LNCaP clone FGC (cell line): ENCODE data around the gene SMC4.
"Not testable (repeated sequence)": the region's sequence is repeated elsewhere in the genome, so short reads cannot be mapped to it uniquely, and the experiment has no call there.

ENCODE experiments used
- DNase-seq: peaks from one replicate; pipeline ENCODE4 v3.0.0-alpha.2; 2011; ENCODE audit warnings: low read depth
- H3K4me3 ChIP-seq: 2 replicates; pipeline ENCODE4 v1.5.1; 2011; ENCODE audit warnings: mild to moderate bottlenecking, low read depth, low read length, control low read depth
- TF ChIP-seq, protein P1 (sequence below): IDR thresholded peaks from 2 replicates; pipeline ENCODE4 v1.5.1; 2012; ENCODE audit warnings: mild to moderate bottlenecking; ENCODE audit not compliant: control insufficient read depth, insufficient read depth; ENCODE audit errors: extremely low read depth

The SMC4 gene

DNA sequence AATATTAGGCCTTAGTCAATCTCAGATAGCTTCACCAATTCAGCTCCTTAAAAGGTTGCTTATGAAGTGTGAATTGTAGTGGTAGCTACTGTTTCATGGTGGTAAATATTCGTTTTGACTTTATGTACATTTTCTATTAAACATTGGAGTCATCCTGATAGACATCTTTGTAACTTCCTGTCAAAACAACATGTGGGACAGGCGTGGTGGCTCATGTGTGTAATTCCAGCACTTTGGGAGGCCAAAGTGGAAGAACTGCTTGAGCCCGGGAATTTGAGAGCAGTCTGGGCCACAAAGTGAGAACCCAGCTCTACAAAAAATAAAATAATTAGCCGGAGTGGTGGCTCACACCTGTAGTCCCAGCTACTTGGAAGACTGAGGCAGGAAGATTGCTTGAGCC is 52.2 kb downstream of the SMC4 start:
- DNase-seq, result no peak
- no peak overlapping the region for H3K4me3 ChIP-seq
- TF ChIP-seq, protein P1, sequence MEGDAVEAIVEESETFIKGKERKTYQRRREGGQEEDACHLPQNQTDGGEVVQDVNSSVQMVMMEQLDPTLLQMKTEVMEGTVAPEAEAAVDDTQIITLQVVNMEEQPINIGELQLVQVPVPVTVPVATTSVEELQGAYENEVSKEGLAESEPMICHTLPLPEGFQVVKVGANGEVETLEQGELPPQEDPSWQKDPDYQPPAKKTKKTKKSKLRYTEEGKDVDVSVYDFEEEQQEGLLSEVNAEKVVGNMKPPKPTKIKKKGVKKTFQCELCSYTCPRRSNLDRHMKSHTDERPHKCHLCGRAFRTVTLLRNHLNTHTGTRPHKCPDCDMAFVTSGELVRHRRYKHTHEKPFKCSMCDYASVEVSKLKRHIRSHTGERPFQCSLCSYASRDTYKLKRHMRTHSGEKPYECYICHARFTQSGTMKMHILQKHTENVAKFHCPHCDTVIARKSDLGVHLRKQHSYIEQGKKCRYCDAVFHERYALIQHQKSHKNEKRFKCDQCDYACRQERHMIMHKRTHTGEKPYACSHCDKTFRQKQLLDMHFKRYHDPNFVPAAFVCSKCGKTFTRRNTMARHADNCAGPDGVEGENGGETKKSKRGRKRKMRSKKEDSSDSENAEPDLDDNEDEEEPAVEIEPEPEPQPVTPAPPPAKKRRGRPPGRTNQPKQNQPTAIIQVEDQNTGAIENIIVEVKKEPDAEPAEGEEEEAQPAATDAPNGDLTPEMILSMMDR, result no peak

DNA sequence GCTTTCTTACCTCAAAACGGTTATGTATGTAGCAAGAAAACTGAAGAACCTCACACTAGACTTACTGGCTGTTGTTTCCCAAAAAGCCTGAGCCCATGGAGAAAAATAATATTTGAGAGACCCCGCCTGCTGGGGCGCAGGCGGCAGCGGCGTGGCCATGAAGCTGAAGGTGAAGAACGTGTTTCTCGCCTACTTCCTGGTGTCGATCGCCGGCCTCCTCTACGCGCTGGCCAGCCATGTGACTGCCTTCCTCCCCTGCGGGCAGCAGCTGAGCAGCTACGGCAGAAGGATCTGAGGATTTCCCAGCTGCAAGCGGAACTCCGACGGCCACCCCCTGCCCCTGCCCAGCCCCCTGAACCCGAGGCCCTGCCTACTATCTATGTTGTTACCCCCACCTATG is 52.8 kb downstream of the SMC4 start:
- DNase-seq, result not testable (repeated sequence)

DNA sequence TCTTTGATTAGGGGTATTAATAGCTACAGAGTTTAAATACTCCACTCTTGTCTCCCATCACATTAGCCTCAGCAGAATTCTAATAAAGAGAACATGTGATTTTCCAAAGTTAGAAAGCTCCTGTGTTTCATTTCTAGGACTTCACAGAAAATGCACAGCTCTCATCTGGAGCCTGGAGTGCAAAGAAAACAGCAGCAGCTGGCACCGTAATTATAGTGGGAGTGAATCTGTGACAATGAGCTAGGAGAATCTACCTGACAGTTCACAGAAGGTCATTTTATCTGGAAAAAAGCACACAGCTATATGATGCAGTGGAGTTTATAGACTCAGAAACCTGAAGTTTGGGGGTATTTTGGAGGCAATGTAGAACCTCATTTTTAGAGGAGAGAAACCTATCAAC is 55.5 kb downstream of the SMC4 start:
- DNase-seq, result no peak
- H3K4me3 ChIP-seq, result no peak overlapping the region
- TF ChIP-seq, protein P1, result no peak

More for the DNA sequence above, 52.8 kb downstream of the SMC4 start:
- not testable (repeated sequence) for H3K4me3 ChIP-seq

- no peak overlapping the region for H3K4me3 ChIP-seq
- DNase-seq, result no peak
- TF ChIP-seq, protein P1, result no peak
These were observed 56.4 kb downstream of the SMC4 start for GRCh38 chr3:160455846-160456245.

GRCh38 chr3:160458151-160458550 is 58.7 kb downstream of the SMC4 start:
- TF ChIP-seq, protein P1, result no peak
- H3K4me3 ChIP-seq, result no peak overlapping the region
- no peak for DNase-seq

DNA sequence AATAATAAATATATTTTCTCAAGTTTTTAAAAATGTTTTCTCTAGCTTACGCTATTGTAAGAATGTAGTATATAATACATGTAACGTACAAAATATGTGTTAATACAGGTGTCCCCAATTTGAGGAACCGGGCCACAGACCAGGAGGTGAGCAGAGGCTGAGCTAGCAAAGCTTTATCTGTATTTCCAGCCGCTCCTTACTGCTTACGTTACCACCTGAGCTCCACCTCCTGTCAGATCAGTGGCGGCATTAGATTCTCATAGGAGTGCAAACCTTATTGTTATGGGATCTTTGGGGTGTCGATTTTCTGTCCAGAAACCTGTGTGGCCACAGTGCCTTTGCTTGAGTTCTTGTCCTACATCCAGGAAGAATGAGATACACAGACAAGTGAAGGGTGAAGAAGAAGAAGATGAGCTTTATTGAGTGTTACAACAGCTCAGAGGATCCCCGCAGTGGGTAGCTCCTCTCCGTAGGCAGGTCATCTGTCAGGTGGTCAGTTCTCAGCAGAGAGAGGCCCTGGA is 60.1 kb downstream of the SMC4 start:
- no peak for DNase-seq
- H3K4me3 ChIP-seq, result no peak overlapping the region
- TF ChIP-seq, protein P1, result no peak

DNA sequence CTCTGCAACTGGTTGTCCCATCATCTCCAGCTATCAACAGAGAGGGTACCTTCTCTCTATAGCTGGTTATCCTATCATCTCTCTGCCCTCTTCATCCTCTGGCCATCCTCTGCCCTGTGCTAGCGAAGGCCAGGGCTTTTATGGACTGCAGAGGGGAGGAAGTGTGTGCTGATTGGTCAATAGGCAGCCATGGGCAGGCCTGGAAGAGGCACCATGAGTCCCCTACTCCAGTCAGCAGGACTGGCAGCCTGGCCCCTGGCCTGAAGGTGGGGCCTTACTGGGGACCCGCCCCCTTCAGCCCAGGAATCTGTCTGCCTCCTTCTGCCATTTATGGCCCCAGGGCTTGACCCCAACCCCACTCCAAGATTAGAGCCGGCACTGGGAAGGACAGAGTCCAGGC is 60.6 kb downstream of the SMC4 start:
- TF ChIP-seq, protein P1, result no peak
- no peak for DNase-seq
- H3K4me3 ChIP-seq, result no peak overlapping the region

GRCh38 chr3:160464321-160464720 is 64.9 kb downstream of the SMC4 start:
- TF ChIP-seq, protein P1, result no peak
- no peak overlapping the region for H3K4me3 ChIP-seq
- DNase-seq, result no peak
